ENCODE data around the gene GALNTL6. TPM values are rescaled to one million over a fixed set of nuclear protein-coding genes. Genes with fewer than 3 reads are reported as not detected.

The GALNTL6 gene
- total RNA-seq, 1 donor from 2014 or later = not detected

GRCh38 chr4:172654457-172654856 is 841.3 kb downstream of the GALNTL6 start:
- intact Hi-C loops (cut with micrococcal nuclease) = no loop called here

GRCh38 chr4:172656055-172656454 is 842.9 kb downstream of the GALNTL6 start:
- intact Hi-C loops (cut with micrococcal nuclease) = no loop called here

- intact Hi-C loops (cut with micrococcal nuclease) = no loop called here
Measured at GRCh38 chr4:172657081-172657480, 843.9 kb downstream of the GALNTL6 start.

- intact Hi-C loops (cut with micrococcal nuclease) = no loop called here
Measured at GRCh38 chr4:172660251-172660650, 847.0 kb downstream of the GALNTL6 start.

- intact Hi-C loops (cut with micrococcal nuclease) = no loop called here
Measured at GRCh38 chr4:172662113-172662512, 848.9 kb downstream of the GALNTL6 start.

- intact Hi-C loops (cut with micrococcal nuclease) = no loop called here
Measured at GRCh38 chr4:172666711-172667368, 853.6 kb downstream of the GALNTL6 start.

- intact Hi-C loops (cut with micrococcal nuclease) = no loop called here
Measured at GRCh38 chr4:172674811-172675210, 861.6 kb downstream of the GALNTL6 start.

GRCh38 chr4:172675232-172675631 is 862.0 kb downstream of the GALNTL6 start:
- intact Hi-C loops (cut with micrococcal nuclease) = no loop called here

- intact Hi-C loops (cut with micrococcal nuclease) = no loop called here
Measured at GRCh38 chr4:172680691-172681090, 867.5 kb downstream of the GALNTL6 start.

GRCh38 chr4:172683021-172683420 is 869.8 kb downstream of the GALNTL6 start:
- intact Hi-C loops (cut with micrococcal nuclease) = no loop called here

- intact Hi-C loops (cut with micrococcal nuclease) = no loop called here
Measured at GRCh38 chr4:172686021-172686420, 872.8 kb downstream of the GALNTL6 start.

GRCh38 chr4:172688534-172688933 is 875.3 kb downstream of the GALNTL6 start:
- intact Hi-C loops (cut with micrococcal nuclease) = no loop called here

GRCh38 chr4:172691552-172691951 is 878.3 kb downstream of the GALNTL6 start:
- intact Hi-C loops (cut with micrococcal nuclease) = no loop called here

- intact Hi-C loops (cut with micrococcal nuclease) = no loop called here
Measured at GRCh38 chr4:172692701-172693100, 879.5 kb downstream of the GALNTL6 start.

GRCh38 chr4:172698256-172698655 is 885.1 kb downstream of the GALNTL6 start:
- intact Hi-C loops (cut with micrococcal nuclease) = no loop called here

GRCh38 chr4:172705565-172705964 is 892.4 kb downstream of the GALNTL6 start:
- intact Hi-C loops (cut with micrococcal nuclease) = no loop called here

GRCh38 chr4:172706000-172706399 is 892.8 kb downstream of the GALNTL6 start:
- intact Hi-C loops (cut with micrococcal nuclease) = no loop called here

GRCh38 chr4:172707622-172708021 is 894.4 kb downstream of the GALNTL6 start:
- intact Hi-C loops (cut with micrococcal nuclease) = no loop called here

GRCh38 chr4:172708184-172708583 is 895.0 kb downstream of the GALNTL6 start:
- intact Hi-C loops (cut with micrococcal nuclease) = no loop called here

GRCh38 chr4:172709376-172709775 is 896.2 kb downstream of the GALNTL6 start:
- intact Hi-C loops (cut with micrococcal nuclease) = no loop called here

GRCh38 chr4:172716291-172716690 is 903.1 kb downstream of the GALNTL6 start:
- intact Hi-C loops (cut with micrococcal nuclease) = no loop called here

GRCh38 chr4:172721659-172722058 is 908.5 kb downstream of the GALNTL6 start:
- intact Hi-C loops (cut with micrococcal nuclease) = no loop called here

- intact Hi-C loops (cut with micrococcal nuclease) = no loop called here
Measured at GRCh38 chr4:172725581-172725980, 912.4 kb downstream of the GALNTL6 start.

- intact Hi-C loops (cut with micrococcal nuclease) = no loop called here
Measured at GRCh38 chr4:172726001-172726423, 912.8 kb downstream of the GALNTL6 start.

Measured in T-helper 1 cell treated with Interleukin-12 subunit alpha and Interleukin-12 subunit beta and Interleukin-4 antibody, amounts not matched to agents 30 ng/mL and 1 ng/mL, for 36 hours (primary cell).